ENCODE data around the gene LAYN.
A peak's percentile ranks its signal among the peaks of the same experiment; 100 is the strongest.

- TF ChIP-seq RXRA (CRISPR knock-in tag; IDR thresholded peaks at IDR 0.05) (no peak), CREB3 (CRISPR knock-in tag; IDR thresholded peaks at IDR 0.05) (no peak), CEBPB (IDR thresholded peaks at IDR 0.05; ENCODE audit: borderline replicate concordance, low read depth, low read length) (no peak), EZH2 (conservative IDR thresholded peaks at IDR 0.05; ENCODE audit: low read depth, low read length) (no peak), CTCF (CRISPR knock-in tag; IDR thresholded peaks at IDR 0.05) (peak; percentile 71), GATAD1 (CRISPR knock-in tag; IDR thresholded peaks at IDR 0.05) (no peak), FIP1L1 (IDR thresholded peaks at IDR 0.05; ENCODE audit: borderline replicate concordance, insufficient read depth, low read depth, low read length) (no peak), ZNF557 (CRISPR knock-in tag; IDR thresholded peaks at IDR 0.05) (no peak), BRCA1 (CRISPR knock-in tag; IDR thresholded peaks at IDR 0.05) (no peak), POLR2A (IDR thresholded peaks at IDR 0.05; ENCODE audit: insufficient read depth in 1 of 2, low read depth in 2 of 2, low read length in 2 of 2) (no peak), NPAS2 (CRISPR knock-in tag; IDR thresholded peaks at IDR 0.05; ENCODE audit: borderline replicate concordance) (no peak), FOXO4 (CRISPR knock-in tag; conservative IDR thresholded peaks at IDR 0.05) (no peak)
Observed at GRCh38 chr11:111604392-111605009, 64.0 kb downstream of the LAYN start.
